GM12891 (cell line): ENCODE data around the gene ERI2.

Experiments
- POLR2AphosphoS5 ChIP-seq: IDR thresholded peaks from 2 replicates; pipeline ENCODE4 v1.6.1; 2011; ENCODE audit warnings: low read depth, low read length, control low read depth
- TAF1 ChIP-seq: IDR thresholded peaks from 2 replicates; pipeline ENCODE4 v1.6.1; 2011; ENCODE audit warnings: low read depth, low read length, control low read depth

DNA sequence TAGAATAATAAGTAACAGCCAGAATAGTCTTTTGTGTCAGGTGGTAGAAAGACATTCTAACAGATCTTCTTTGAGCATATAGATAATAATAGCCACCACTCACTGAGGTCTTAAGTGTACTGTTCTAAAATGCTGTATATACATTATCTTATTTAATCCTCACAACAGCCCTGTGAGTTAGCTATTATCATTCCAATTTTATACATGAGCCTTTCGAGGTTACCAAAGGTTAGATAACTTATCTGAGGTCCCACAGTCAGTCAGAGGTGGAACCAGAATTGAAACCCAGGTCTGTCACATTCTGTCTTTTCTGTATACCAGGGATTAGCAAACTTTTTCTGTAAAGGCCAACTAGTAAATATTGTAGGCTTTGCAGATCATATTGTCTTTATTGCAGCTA is 23.3 kb upstream of the ERI2 start:
- TF ChIP-seq POLR2AphosphoS5 = no peak
- TF ChIP-seq TAF1 = no peak
